PC-9 (cell line): ENCODE data around the gene AMIGO1. TPM values are rescaled to one million over a fixed set of nuclear protein-coding genes. Genes with fewer than 3 reads are reported as not detected.

ENCODE experiments used
- BruUV-seq: library from RNA; stranded (reverse); fragments of 400-500 nt; replicated peaks from 2 replicates; lab custom pipeline; 2021; lab: Mats Ljungman, UMichigan
- CTCF ChIA-PET: fragments of 300-600 bp; sonication (Branson Sonifier 250); formaldehyde crosslinking; loops from one replicate; lab custom pipeline; 2022; ENCODE audit warnings: antibody characterized with exemption; lab: Charles Lee
- POLR2A ChIA-PET: fragments of 300-600 bp; sonication (Branson Sonifier 250); formaldehyde crosslinking; loops from one replicate; lab custom pipeline; 2022; ENCODE audit warnings: antibody characterized with exemption; ENCODE audit not compliant: unreplicated experiment; lab: Charles Lee
- DNase-seq, 2 experiments: peaks; one replicate each; pipeline versions ENCODE4 v3.0.0 to v3.0.0-alpha.2; 2015 to 2022; ENCODE audit warnings: mixed read lengths in 1 of 2
- H2AFZ ChIP-seq: fragments of 200-600 bp; sonication (generic); 2 replicates; pipeline ENCODE4 v1.8.1; 2017; ENCODE audit warnings: antibody characterized with exemption
- H3F3A ChIP-seq: fragments of 200-600 bp; sonication (generic); 2 replicates; pipeline ENCODE4 v1.8.1; 2017; ENCODE audit warnings: antibody characterized with exemption, mild to moderate bottlenecking, low read depth; ENCODE audit not compliant: insufficient read depth
- H3K27ac ChIP-seq: fragments of 200-600 bp; sonication (generic); 2 replicates; pipeline ENCODE4 v1.6.1; 2016; ENCODE audit warnings: mixed run types
- H3K27me3 ChIP-seq: fragments of 200-600 bp; sonication (generic); 2 replicates; pipeline ENCODE4 v1.6.1; 2016; ENCODE audit warnings: low read depth, mixed run types; ENCODE audit not compliant: insufficient read depth
- H3K36me3 ChIP-seq: fragments of 200-600 bp; sonication (generic); 2 replicates; pipeline ENCODE4 v1.6.1; 2016; ENCODE audit warnings: low read depth, mixed run types
- H3K4me1 ChIP-seq: fragments of 200-600 bp; sonication (generic); replicated peaks from 2 replicates; pipeline ENCODE4 v1.6.1; 2016; ENCODE audit warnings: mixed run types; ENCODE audit not compliant: insufficient read depth
- H3K4me2 ChIP-seq: fragments of 200-600 bp; sonication (generic); 2 replicates; pipeline ENCODE4 v1.6.1; 2017; ENCODE audit warnings: mixed run types
- H3K4me3 ChIP-seq: fragments of 200-600 bp; sonication (generic); 2 replicates; pipeline ENCODE4 v1.6.1; 2016; ENCODE audit warnings: mixed run types
- H3K79me2 ChIP-seq: fragments of 200-600 bp; sonication (generic); 2 replicates; pipeline ENCODE4 v1.6.1; 2017; ENCODE audit warnings: low read depth, mixed run types
- H3K9me2 ChIP-seq: fragments of 200-600 bp; sonication (generic); 2 replicates; pipeline ENCODE4 v1.8.1; 2017; ENCODE audit warnings: mild to moderate bottlenecking; ENCODE audit not compliant: insufficient read depth
- H3K9me3 ChIP-seq: fragments of 200-600 bp; sonication (generic); 2 replicates; pipeline ENCODE4 v1.8.1; 2016; ENCODE audit warnings: low read depth; ENCODE audit not compliant: insufficient read depth
- H4K20me1 ChIP-seq: fragments of 200-600 bp; sonication (generic); 2 replicates; pipeline ENCODE4 v1.8.1; 2017; ENCODE audit not compliant: insufficient read depth
- EZH2 ChIP-seq: fragments of 200-600 bp; sonication (generic); IDR thresholded peaks from 2 replicates; pipeline ENCODE4 v1.8.0; 2017; ENCODE audit warnings: antibody characterized with exemption, low read depth
- intact Hi-C: fragments of 100-400 bp; cut with micrococcal nuclease; formaldehyde crosslinking; loops from one replicate; pipeline ENCODE4 v1.10.0; 2022; ENCODE audit not compliant: unreplicated experiment
- total RNA-seq: library from RNA; stranded (reverse); gene quantifications from 2 replicates; pipeline ENCODE4 v1.2.3, GENCODE V29; 2021
- TF ChIP-seq, protein P1 (sequence below): fragments of 200-600 bp; sonication (generic); conservative IDR thresholded peaks from 2 replicates; pipeline ENCODE4 v1.6.1; 2017; ENCODE audit warnings: mixed run types, antibody characterized with exemption, mild to moderate bottlenecking, moderate library complexity

The AMIGO1 gene
- total RNA-seq, 1 experiment from 2014 or later, result 4.2 TPM

DNA sequence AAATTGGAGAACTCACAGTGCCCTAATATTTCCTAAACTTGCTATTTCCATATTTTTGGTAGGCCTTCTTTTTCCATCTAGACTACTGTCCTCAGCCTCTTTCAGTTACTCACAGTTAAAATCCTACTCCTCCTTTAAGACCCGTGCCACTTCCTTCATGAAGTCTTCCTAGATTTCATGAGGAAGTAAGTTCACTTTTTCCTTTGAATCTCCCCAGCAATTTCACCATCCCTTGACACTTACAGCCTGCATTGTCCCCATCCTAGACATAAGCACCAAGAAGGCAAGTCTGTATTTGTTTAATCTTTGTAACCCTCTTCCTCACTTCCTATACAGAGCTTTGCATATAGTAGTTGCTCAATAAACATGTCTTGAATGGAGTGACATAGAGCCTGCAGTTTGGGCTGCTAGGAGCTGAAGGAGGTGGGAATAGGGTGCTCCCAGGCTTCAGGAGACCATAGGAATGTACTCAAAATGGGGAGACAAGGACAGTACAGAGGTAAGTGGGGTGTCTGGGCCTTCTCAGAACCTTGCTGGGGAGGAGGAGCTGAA is 24.9 kb upstream of the AMIGO1 start:
- ChIA-PET CTCF (interaction anchor here (0.8 kb wide), 1 partner anchor 44 kb away, joined by 5 read pairs; no protein-coding TSS in a partner anchor), POLR2A (no interaction called here)
- no TSS peak for BruUV-seq
- no peaks in the 10 kb centered on the region for H3K79me2 ChIP-seq
- peaks cover 4% of the 10 kb centered on the region; the same call in 1 of the 2 replicates for H3K9me2 ChIP-seq
- no peaks in the 10 kb centered on the region for H3K9me3 ChIP-seq
- H4K20me1 ChIP-seq, result no peaks in the 10 kb centered on the region
- H3F3A ChIP-seq, result peaks cover 5% of the 10 kb centered on the region; the same call in 1 of the 2 replicates
- intact Hi-C loops, result loop anchor here (5.0 kb wide), 1 partner anchor 132 kb away; no protein-coding TSS in a partner anchor
- TF ChIP-seq, protein P1, sequence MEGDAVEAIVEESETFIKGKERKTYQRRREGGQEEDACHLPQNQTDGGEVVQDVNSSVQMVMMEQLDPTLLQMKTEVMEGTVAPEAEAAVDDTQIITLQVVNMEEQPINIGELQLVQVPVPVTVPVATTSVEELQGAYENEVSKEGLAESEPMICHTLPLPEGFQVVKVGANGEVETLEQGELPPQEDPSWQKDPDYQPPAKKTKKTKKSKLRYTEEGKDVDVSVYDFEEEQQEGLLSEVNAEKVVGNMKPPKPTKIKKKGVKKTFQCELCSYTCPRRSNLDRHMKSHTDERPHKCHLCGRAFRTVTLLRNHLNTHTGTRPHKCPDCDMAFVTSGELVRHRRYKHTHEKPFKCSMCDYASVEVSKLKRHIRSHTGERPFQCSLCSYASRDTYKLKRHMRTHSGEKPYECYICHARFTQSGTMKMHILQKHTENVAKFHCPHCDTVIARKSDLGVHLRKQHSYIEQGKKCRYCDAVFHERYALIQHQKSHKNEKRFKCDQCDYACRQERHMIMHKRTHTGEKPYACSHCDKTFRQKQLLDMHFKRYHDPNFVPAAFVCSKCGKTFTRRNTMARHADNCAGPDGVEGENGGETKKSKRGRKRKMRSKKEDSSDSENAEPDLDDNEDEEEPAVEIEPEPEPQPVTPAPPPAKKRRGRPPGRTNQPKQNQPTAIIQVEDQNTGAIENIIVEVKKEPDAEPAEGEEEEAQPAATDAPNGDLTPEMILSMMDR, result no peak
- TF ChIP-seq EZH2, result no peak
- no peak for DNase-seq
- no peaks in the 10 kb centered on the region for H3K36me3 ChIP-seq
- H3K27me3 ChIP-seq, result peaks cover 3% of the 10 kb centered on the region
- H3K27ac ChIP-seq, result no peak overlapping the region
- H3K4me2 ChIP-seq, result no peak overlapping the region
- H3K4me1 ChIP-seq, result no peaks in the 10 kb centered on the region
- no peak overlapping the region for H3K4me3 ChIP-seq
- H2AFZ ChIP-seq, result no peak overlapping the region

DNA sequence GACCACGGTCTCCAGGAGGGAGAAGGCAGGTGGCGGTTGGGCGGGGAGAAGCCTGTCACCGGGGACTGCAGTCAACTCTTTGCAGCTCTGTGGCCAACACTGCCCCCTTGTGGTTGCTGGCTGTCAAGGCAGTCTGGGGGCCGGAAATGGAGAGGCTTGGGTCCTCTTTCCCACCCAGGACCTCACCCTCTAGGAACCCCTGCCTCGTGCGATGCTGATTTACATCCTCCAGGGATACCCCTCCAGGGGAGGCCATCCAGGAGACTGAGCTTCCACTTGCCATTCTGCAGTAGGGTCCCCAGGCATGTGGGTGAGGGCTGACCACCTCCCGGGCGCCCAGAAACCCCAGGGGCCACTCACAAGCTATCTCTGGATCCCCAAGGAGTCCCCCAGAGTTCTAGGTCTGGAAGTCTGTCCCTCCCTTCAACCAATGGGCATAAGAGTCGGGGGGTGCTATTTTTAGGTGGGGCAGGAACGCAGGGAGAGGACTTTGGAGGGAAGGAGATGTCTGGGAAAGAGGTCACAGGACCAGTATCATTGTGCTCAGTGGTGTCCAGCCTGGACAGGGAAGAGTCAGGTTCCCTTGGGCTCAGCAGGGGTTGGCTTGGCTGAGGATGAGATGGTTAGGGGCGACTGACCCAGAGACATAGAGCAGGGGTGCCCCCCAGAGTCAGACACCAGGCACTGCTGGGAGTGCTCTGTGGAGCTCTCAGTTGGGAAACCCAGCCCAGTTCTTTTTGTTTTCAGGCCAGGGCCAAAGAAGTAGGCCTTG is 23.0 kb upstream of the AMIGO1 start:
- Histone ChIP-seq H3K4me1 (no peaks in the 10 kb centered on the region), H3K79me2 (no peaks in the 10 kb centered on the region), H3K27ac (no peak overlapping the region), H3K4me3 (no peak overlapping the region), H2AFZ (no peak overlapping the region), H3K9me3 (no peaks in the 10 kb centered on the region), H3F3A (peaks cover 5% of the 10 kb centered on the region; the same call in 1 of the 2 replicates), H3K9me2 (no peaks in the 10 kb centered on the region), H3K4me2 (peak overlapping the region; percentile 43), H3K36me3 (no peaks in the 10 kb centered on the region), H4K20me1 (no peaks in the 10 kb centered on the region), H3K27me3 (0 out of 2 replicates have a peak, but pooled peaks cover under 1% of the 10 kb centered on the region)
- POLR2A ChIA-PET, result no interaction called here
- intact Hi-C loops, result loop anchor here (2.0 to 5.0 kb wide), 3 partner anchors 34 to 130 kb away; no protein-coding TSS in a partner anchor
- BruUV-seq, result no TSS peak
- DNase-seq, result peak; percentile 66 to 81
- CTCF ChIA-PET, result interaction anchor here (0.6 to 2.1 kb wide), 12 partner anchors 17 to 767 kb away, joined by 3 to 25 read pairs (median 5); partner anchors contain the start of genes AMIGO1, ATXN7L2 and CYB561D1
- no peak for TF ChIP-seq EZH2
- TF ChIP-seq, protein P1, result peak; percentile 94

DNA sequence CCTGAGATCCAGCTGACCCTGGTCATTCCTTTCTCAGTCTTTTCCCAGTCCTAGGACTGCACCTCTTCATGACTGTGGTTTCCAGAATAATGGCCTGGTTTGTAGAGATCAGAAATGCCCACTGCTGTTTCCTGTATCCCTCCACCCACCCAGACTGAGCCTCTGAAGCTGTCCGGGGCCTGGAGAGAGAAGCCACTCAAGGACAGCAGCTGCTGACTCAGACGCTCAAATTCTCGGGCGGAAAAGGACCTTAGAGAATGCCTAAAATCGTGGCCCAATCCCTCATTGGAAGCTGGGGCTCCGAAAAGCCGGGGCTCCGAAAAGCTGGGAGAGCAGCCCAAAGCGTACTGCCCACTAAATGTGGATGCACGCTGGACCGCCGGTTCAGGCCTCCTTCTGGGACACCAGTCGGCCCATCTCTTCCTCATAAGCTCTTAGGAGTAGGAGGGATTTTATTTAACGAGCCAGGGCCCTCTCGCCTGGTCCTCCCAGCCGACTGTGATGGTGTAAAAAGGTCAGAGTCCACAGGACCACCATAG is 22.4 kb upstream of the AMIGO1 start:
- Histone ChIP-seq H2AFZ (no peak overlapping the region), H3K4me1 (no peaks in the 10 kb centered on the region), H3K27me3 (peaks cover 7% of the 10 kb centered on the region), H3K9me2 (no peaks in the 10 kb centered on the region), H4K20me1 (no peaks in the 10 kb centered on the region), H3K79me2 (no peaks in the 10 kb centered on the region), H3K9me3 (no peaks in the 10 kb centered on the region), H3F3A (peaks cover 5% of the 10 kb centered on the region; the same call in 1 of the 2 replicates), H3K4me3 (no peak overlapping the region), H3K36me3 (no peaks in the 10 kb centered on the region), H3K4me2 (peak overlapping the region; percentile 43; the same call in 1 of the 2 replicates), H3K27ac (no peak overlapping the region)
- no peak for DNase-seq
- BruUV-seq, result no TSS peak
- CTCF ChIA-PET, result interaction anchor here (0.5 to 2.1 kb wide), 8 partner anchors 35 to 550 kb away, joined by 3 to 25 read pairs (median 4); partner anchors contain the start of genes ATXN7L2 and CYB561D1
- no peak for TF ChIP-seq EZH2
- TF ChIP-seq, protein P1, result no peak
- intact Hi-C loops, result loop anchor here (2.0 to 5.0 kb wide), 3 partner anchors 33 to 130 kb away; no protein-coding TSS in a partner anchor
- POLR2A ChIA-PET, result no interaction called here
